SK-N-MC (cell line): Measurements from ENCODE around the gene NAPG.

Experiments used
- EZH2 ChIP-seq: fragments of 200-600 bp; sonication (generic); IDR thresholded peaks from one replicate; pipeline ENCODE4 v1.6.1; 2017; ENCODE audit warnings: antibody characterized with exemption
- POLR2AphosphoS5 ChIP-seq: IDR thresholded peaks from 2 replicates; pipeline ENCODE4 v1.6.1; 2012; ENCODE audit warnings: mild to moderate bottlenecking, low read depth, low read length, borderline replicate concordance

DNA sequence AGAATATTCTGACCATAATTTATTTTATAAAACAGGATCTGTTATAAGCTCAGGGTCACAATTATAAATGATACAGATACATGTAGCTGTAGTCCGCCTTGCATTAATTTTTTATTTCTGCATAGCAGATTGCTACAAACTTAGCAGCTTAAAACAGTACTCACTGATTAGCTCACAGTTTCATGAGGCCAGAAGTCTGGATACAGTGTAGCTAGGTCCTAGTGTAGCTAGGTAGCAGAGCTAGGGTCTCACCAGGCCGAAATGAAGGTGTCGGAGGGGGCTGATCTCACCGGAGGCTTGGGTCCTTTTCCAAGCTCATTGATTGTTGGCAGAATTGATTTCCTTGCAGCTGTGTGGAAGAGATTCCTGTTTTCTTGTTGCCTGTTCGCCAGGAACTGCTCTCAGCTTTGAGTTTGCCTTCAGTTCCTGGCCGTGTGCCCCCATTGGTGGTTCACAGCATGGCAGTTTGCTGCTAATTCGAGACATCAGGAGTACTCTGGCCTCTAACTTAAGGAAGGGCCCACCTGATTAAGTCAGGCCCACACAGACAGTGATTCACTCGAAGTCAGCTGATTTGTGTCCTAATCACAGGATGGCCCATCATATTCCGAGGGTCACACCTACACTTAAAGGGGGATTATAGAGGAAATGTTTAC is 18.4 kb downstream of the NAPG start:
- no peak for TF ChIP-seq EZH2
- TF ChIP-seq POLR2AphosphoS5: no peak
